ENCODE results near the gene CSRNP3. TPM values are rescaled to one million over a fixed set of nuclear protein-coding genes. Genes with fewer than 3 reads are reported as not detected.

CSRNP3 gene
- total and polyA plus RNA-seq, 11 donors: 0.87 to 10.6 (median 4.4) TPM

DNA sequence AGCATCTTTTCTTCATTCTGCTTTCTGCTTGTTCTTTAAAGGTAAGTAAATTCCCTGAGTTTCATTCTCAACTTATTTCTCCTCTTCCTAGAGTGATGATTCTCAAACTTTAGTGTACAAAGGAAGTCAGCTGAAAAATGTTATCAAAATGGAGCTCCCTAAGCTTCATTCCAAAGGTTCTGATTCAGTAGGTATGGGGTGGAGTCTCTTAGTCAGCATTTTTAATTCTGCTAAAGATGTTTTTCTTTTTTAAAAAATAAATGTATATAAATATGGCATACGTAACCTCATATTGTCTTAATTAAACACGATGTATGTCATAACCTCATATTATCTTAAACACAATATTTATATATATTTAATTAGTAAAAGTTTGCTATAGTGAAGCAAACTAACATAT lies 3.1 kb upstream of the CSRNP3 start:
- TF ChIP-seq, protein P1, sequence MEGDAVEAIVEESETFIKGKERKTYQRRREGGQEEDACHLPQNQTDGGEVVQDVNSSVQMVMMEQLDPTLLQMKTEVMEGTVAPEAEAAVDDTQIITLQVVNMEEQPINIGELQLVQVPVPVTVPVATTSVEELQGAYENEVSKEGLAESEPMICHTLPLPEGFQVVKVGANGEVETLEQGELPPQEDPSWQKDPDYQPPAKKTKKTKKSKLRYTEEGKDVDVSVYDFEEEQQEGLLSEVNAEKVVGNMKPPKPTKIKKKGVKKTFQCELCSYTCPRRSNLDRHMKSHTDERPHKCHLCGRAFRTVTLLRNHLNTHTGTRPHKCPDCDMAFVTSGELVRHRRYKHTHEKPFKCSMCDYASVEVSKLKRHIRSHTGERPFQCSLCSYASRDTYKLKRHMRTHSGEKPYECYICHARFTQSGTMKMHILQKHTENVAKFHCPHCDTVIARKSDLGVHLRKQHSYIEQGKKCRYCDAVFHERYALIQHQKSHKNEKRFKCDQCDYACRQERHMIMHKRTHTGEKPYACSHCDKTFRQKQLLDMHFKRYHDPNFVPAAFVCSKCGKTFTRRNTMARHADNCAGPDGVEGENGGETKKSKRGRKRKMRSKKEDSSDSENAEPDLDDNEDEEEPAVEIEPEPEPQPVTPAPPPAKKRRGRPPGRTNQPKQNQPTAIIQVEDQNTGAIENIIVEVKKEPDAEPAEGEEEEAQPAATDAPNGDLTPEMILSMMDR (IDR thresholded peaks at IDR 0.05): no peak
- TF ChIP-seq POLR2A (IDR thresholded peaks at IDR 0.05): no peak
- intact Hi-C loops (cut with DNase I): loop anchor here in 2 of 10 donors (5.0 to 10.0 kb wide), 2 partner anchors 96 to 108 kb away; no protein-coding TSS in a partner anchor
- ATAC-seq: no peak
- no peak overlapping the region for H3K4me3 ChIP-seq
- whole genome bisulfite sequencing, 4 donors: 95 to 98% (median 97%) methylated on average over 2 of the region's 2 CpGs
- peaks cover 0 to 5% (median 2%) of the 10 kb centered on the region in 12 donors for H3K4me1 ChIP-seq
- DNase-seq: no peak
- no peak overlapping the region for H3K27ac ChIP-seq
- no peaks in the 10 kb centered on the region for H3K9me3 ChIP-seq
- no peaks in the 10 kb centered on the region for H3K27me3 ChIP-seq
- H3K36me3 ChIP-seq: no peaks in the 10 kb centered on the region

DNA sequence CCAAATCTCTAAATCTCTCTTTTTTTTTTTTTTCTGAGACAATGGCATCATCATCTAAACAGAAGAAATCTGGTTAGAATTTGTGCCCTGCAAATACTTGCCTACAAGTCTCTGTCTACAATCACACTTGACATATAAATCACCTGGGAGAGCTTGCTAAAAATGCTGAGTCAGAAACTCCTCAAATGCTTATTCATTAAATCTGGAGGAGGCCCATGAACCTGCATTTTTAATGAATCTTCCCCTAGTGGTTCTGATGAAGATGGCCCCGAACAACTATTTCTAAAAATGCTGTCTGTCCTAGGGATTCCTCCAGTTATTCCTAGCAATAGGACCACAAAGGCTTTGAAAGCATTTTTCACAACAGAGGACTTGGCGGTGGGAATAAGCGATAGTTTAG lies 1.6 kb upstream of the CSRNP3 start:
- Histone ChIP-seq H3K36me3 (no peaks in the 10 kb centered on the region), H3K9me3 (no peaks in the 10 kb centered on the region), H3K27ac (no peak overlapping the region), H3K4me3 (no peak overlapping the region), H3K4me1 (peaks cover 0 to 19% (median 7%) of the 10 kb centered on the region in 12 donors), H3K27me3 (no peaks in the 10 kb centered on the region)
- WGBS, 4 donors: 98 to 100% (median 98%) methylated on average over 3 of the region's 3 CpGs
- DNase-seq (no peak), ATAC-seq (no peak)
- intact Hi-C loops (cut with DNase I): loop anchor here in 2 of 10 donors (5.0 to 10.0 kb wide), 2 partner anchors 94 to 107 kb away; no protein-coding TSS in a partner anchor
- no peak for TF ChIP-seq POLR2A (IDR thresholded peaks at IDR 0.05)
- TF ChIP-seq, protein P1 (IDR thresholded peaks at IDR 0.05): no peak

DNA sequence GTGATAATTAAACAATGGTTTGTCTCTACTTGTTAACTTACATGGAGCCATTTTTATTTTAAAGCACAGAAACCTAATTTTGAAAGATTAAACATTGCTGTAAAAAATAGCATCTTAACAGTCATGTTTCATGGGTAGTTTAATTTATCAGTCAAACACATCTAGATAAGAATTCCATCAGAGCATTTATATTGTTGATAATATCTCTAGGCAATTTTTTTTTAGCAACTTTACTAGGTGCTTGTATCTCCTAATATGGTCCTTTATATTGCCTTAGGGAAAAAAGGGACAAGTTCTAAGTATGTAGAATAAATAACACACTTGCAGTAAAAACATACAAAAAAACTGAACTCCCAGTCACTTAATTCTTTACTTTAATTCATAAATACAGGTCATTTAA lies 863 bp downstream of the CSRNP3 start:
- DNase-seq (no peak), ATAC-seq (no peak)
- Histone ChIP-seq H3K9me3 (no peaks in the 10 kb centered on the region), H3K27ac (no peak overlapping the region), H3K4me3 (peak overlapping the region in 11 of 12 donors; percentile 38 to 62 (median 51)), H3K36me3 (no peaks in the 10 kb centered on the region), H3K4me1 (peaks cover 0 to 28% (median 8%) of the 10 kb centered on the region in 12 donors), H3K27me3 (no peaks in the 10 kb centered on the region)
- intact Hi-C loops (cut with DNase I): loop anchor here in 1 of 10 donors (5.0 kb wide), 1 partner anchor 102 kb away; no protein-coding TSS in a partner anchor
- TF ChIP-seq POLR2A (IDR thresholded peaks at IDR 0.05): no peak
- TF ChIP-seq, protein P1 (IDR thresholded peaks at IDR 0.05): no peak

DNA sequence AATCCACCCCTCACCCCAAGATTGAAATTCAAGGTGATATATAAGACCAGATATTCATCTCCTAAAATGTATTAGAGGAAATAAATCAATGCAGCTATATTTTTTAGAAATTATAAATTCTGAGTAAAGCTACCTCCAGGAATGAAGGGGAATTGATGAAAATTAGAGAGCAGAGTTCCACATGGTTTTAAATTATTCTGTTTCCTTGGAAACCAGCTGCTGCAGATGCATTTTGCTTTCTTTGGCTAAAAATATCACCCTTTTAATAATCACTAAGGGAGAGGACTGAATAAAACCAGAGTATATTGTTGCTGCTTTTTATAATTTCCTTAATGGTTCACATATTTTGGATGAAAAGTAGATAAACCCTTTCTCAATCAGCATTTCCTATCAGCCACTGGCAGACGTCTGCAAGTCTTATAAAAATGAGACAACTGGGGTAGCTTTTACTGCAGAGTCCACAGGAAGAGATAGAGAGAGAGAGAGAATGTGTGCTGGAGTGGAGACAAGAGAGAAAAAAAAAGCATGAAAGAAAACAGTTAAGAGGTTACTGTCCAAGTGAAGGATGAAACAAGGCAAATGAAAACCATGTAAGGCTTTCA lies 2.0 kb downstream of the CSRNP3 start:
- no peaks in the 10 kb centered on the region for H3K27me3 ChIP-seq
- no peaks in the 10 kb centered on the region for H3K36me3 ChIP-seq
- WGBS, 4 donors: 4 to 11% (median 7%) methylated on average over 1 of the region's 1 CpG
- peak overlapping the region in 1 of 12 donors; percentile 6 for H3K27ac ChIP-seq
- TF ChIP-seq POLR2A (IDR thresholded peaks at IDR 0.05): no peak
- TF ChIP-seq, protein P1 (IDR thresholded peaks at IDR 0.05): no peak
- peak in 1 of 4 donors; percentile 37 for ATAC-seq
- no peaks in the 10 kb centered on the region for H3K9me3 ChIP-seq
- H3K4me3 ChIP-seq: peak overlapping the region in 4 of 12 donors; percentile 39 to 60 (median 49)
- intact Hi-C loops (cut with DNase I): loop anchor here in 1 of 10 donors (5.0 kb wide), 1 partner anchor 101 kb away; no protein-coding TSS in a partner anchor
- DNase-seq: no peak
- H3K4me1 ChIP-seq: peaks cover 0 to 28% (median 8%) of the 10 kb centered on the region in 12 donors

Measured in heart left ventricle (tissue), 16 donors.